ENCODE data around the gene SRGAP3.

The SRGAP3 gene

DNA sequence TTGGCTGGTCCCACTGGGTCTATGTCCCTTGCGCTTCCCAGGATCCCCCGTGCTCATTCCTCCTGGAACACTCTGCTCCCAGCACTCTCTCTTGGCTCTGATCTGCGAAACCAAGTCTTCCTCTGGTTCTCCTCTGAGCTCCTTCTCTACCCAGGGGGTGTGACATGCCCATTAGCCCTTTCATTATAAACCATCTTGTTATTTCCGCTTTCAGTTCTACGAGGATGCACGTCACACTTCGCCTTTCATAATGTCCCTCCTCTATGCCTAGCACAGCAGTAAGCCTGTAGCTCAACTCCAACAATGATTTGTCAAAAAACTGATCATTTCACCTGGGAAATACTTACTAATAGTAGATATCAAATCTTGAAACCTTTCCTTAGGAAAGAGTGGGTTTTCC lies 234.2 kb downstream of the SRGAP3 start:
- no peak for DNase-seq (ENCODE audit: low spot score)

DNA sequence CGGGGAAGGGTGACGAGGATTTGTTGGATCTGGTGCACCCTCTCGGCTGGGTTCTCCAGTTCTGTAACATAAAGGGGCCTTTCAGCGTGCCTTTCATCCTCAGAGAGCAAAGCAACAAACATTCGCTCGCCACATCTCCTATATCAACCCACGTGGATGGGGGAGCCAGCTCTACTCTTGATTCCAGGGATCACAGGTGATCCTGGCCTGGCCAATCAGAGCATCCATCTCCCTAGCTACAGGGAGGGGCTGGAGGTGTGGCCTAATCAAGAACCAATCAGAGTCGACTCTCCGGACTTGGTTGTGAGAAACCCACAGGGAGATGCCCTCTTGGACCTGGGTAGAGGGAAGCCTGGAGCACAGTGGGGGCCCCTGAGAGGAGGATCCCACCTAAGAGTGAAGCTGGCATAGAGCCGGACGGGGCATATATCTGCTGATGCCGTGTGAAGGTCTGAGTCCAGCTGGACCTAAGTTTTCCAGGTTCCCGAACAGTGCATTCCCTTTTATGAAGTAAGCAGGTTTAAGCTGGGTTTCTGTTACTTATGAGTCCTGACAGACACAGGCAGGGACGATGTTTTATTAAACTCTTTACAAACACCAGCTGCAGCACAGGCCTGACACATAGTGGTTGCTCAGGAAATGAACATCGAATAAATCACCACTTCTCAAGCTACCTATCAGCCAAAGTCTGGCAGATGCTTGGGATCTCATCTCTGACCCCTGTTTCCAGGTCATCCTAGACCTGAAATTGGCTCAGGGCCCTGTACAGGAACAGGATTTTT lies 235.5 kb downstream of the SRGAP3 start:
- no peak for DNase-seq (ENCODE audit: low spot score)

DNA sequence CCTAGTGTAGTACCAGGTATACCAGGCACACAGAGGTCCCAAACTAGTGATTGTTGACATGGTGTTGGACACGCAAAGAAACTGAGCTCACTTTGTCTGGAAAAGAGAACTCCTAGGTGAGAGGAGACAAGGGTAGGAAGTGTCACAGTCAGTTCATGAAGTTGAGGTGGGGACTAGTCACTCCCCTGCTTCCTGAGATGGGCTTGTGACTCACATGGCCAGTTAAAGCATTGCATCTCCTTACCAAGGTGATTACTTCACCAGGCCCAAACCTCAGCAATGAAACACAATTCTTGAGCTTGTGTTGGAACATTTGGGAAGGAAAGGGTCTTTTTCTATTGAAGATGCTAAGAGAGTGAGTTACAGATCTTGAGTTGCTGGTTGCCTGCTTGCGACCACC lies 236.9 kb downstream of the SRGAP3 start:
- DNase-seq (ENCODE audit: low spot score), result no peak

DNA sequence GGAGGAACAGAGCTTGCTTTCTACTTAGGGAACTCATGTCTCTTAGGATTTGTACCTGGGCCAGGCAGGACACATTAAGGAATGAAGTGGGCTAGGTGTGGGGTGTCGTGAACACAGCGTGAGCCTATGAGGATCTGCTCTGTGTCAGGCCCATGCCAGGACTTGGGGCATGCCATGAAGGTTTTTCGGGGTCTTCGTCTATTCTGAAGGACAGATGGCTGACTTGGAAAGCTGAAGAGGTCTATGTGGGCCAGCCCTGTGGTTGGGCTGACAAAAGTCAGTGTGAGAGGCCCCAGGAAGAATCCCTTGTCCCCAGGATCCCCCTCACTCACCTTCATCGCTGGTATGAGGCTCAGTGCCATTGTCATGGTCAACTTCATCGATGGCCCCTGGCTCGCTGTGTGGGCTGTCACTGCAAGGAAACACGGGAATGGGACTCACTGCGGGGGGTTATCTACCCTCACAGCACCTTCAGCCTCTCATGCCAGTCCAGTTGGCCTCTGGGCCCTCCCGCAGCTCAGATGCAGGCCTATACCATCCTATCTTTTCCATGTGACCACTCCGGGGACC lies 239.4 kb downstream of the SRGAP3 start:
- no peak for DNase-seq (ENCODE audit: low spot score)

DNA sequence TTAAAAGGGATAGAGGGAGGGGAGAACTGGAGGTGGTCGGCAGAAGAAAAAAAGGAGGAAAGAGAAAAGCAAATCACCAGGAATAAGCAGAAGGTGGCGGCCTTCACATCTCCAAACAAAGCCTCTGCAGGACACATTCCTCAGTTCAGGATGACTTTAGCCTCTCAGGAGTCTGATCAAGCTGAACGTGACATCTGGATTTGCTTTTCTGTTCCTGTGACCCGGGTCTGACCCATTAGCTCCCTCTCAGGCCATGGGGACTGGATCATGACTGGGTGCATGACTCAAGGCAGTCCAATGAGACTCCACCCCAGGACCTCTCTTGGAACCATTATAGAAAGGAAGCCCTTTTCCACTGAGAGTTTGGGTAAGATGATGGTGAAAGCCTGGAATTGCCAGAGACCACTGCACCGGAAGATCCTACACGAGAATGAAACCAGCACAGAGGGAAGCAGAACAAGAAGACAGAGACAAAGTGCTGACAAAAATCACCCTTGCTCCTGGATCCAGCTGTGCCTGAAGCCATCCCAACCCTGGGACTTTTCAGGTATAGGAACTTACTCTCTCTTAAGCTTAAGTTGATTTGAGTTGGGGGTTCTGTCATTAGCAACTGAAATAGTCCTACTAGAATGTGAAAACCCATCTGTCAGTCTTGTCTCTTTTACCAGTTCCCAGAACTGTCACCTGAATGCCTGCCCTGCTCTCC lies 240.7 kb downstream of the SRGAP3 start:
- no peak for DNase-seq (ENCODE audit: low spot score)

DNA sequence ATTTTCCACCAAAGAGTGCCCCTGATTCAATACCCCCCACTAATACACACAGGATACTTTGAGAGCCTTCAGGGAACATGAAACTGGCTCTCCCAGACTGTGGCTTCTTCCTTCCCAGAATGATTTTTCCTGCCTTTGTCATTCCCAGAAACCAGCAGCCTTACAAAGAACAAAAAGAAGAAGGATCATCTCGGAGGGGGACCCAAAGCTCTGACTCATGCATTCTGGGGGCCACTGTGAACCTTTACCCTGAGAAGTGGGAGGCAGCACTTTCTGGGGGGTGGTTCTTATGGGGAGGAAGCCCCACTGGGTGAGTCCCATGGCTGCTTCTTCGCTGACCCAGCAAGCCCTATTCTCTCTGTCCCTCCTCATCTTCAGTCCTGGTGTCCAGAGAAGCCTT lies 241.5 kb downstream of the SRGAP3 start:
- no peak for DNase-seq (ENCODE audit: low spot score)

DNA sequence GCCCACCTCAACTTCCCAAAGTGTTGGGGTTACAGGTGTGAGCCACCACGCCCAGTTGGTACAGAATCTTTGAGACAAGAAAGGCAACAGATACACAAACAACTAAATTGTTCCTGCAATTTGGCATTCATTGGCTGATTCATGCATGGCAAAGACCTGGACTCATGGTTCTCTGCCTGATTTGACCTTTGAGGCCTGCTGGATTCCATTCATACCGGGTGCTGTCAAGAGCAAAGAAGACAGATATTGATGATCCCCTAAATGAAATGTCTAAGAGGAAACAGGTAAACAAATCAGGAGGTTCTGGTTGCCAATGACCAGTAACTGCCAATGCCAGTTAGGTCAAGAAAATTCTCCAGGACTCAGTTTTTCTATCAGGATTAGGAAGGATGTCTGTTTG lies 242.2 kb downstream of the SRGAP3 start:
- DNase-seq (ENCODE audit: low spot score), result no peak

DNA sequence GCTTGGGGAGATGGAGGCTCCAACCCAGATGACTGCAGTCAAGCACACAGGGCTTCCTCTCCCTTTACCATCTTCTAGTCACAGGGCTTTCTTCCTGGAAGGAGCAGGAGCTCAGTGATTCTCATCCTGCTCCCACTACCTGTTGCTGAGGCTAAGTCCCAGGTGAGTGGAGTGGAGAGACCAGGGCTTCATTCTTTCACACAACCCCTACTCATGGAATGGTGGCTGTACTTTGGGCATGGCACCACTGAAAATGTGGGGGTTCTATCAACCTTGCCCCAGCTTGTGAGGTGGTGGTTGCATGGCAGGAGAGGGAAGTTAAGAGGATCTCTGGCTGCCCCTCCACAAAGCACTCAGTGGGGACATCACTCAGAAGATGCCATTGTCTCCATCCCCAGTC lies 249.4 kb downstream of the SRGAP3 start:
- no peak for DNase-seq (ENCODE audit: low spot score)

DNA sequence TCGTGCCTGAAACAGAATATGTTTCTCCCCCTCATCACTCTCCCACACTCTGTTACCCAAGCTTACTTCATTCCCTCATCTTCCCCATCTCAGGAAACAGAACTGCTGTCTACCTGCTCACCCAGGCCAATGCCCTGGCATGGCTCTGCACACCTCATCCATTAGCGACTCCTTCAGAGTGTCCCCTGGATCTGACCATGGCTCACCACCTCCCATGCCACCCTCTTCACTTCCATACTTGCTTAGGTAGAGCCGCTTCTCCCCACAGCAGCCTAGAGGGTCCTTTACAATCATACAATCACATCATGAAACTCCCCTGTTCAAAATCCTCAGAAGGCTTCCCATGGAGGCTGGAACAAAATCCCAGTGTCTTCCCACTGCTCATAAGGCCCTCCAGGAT lies 252.3 kb downstream of the SRGAP3 start:
- no peak for DNase-seq (ENCODE audit: low spot score)

DNA sequence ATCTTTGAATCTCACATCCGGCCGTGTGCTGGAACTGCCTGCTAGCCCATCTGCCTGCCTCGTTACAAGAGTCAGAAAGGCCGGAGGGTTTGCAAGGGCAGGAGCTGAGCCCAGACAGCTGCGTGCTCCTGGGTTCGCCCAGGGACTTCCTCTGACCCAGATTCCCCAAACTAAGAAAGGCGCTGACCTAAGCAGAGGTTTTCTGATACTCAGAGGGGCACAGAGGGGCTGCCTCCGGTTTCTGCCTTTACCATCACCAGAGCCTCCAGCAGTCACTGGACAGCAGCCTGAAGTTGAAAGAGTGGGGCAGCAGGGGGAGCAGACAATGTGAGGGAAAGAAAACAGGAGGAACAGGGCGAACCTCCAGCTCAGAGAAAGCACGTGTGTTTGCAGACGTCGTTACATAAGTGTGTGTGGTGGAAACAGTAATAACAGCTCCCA lies 252.7 kb downstream of the SRGAP3 start:
- DNase-seq (ENCODE audit: low spot score), result no peak

DNA sequence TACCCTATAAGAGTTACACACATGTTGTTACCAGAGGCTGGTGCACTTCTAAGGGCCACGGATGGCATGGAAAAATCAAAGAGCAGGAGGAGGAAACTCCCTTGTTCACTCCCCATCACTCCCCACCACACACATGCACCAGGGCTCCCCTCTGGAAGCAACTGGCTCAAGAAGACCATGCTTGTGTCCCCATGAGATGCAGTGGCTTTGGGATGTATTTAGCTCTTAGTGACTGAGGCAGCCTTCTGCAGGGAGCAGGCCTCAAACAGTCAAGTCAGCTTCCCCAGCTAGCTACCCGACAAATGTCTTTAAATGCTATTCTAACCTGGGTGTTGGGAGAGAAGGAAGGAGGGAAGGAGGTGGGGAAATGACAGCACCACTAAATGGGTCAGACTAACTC lies 253.2 kb downstream of the SRGAP3 start:
- no peak for DNase-seq (ENCODE audit: low spot score)

DNA sequence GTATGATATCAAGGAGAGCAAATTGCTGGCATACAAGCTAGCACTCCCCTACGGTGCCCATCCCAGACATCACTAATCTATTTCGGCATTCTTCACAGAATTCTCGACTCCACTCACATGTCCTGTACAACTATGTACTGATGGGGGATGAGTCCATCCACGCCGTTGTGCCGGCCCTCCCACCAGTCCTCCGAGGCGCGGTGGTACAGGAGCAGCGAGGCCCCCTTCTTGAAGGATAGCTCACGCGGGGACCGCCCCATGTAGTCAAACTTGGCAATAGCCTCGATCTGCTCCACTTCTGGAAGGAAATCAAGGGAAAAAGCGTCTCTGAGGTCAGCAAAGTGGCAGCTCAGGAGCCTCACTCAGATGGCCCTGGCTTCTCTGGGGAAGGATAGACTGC lies 255.2 kb downstream of the SRGAP3 start:
- no peak for DNase-seq (ENCODE audit: low spot score)

DNA sequence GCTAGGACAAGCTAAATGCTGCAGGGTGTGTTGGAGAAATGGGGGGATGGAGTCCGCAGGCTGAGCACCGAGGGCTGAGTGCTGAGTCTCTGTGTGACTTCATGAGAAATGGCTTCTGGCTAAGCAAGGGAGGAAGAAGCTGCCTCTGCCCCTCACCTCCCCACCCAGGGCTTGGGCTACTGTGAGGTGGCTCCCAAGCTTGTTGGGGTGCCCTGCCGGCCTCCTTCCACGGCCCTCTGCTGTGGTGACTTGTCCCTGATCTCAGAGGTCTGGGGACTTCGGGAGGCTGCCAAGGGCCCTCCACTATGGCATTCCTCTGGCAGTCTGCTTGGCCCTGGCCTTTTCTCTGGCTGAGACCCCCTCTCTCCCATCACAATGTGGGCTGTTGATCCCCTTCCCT lies 256.1 kb downstream of the SRGAP3 start:
- no peak for DNase-seq (ENCODE audit: low spot score)

DNA sequence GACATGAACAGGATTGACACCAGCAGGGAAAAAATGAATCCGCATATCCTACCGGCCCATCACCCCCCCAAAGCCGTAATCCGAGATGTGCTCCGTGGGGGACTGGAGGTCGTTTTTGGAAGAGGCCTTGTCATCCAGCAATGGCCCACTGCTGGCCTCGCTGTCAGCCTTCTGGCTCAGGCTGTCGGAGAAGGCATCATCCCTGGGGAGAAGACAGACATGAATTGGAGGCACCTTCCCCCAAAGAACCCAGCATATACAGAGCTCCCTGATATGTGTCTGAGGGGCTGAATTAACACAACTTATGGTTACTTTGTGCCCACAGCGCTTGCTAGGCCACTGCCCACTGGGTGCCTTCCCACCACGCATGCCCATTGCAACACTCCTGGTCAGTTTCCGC lies 256.6 kb downstream of the SRGAP3 start:
- DNase-seq (ENCODE audit: low spot score), result no peak

DNA sequence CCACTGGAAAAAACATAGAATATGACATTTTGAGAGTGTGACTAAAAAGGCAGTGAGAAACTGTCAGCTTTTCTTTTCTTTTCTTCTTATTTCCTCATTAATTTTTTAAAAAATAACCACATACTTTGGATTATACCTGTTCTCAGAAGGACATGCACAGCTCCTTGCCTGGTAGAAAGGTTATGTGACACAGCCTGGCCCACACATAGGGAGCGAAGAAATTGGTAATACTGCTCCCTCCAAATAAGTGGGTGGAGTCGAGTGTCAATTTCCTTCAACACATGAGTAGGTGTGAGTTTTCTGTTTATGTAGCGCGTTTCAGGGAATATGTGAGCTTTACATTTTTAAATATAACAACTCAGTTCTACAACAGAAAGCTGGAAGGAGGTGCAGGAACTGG lies 257.2 kb downstream of the SRGAP3 start:
- DNase-seq (ENCODE audit: low spot score), result no peak

DNA sequence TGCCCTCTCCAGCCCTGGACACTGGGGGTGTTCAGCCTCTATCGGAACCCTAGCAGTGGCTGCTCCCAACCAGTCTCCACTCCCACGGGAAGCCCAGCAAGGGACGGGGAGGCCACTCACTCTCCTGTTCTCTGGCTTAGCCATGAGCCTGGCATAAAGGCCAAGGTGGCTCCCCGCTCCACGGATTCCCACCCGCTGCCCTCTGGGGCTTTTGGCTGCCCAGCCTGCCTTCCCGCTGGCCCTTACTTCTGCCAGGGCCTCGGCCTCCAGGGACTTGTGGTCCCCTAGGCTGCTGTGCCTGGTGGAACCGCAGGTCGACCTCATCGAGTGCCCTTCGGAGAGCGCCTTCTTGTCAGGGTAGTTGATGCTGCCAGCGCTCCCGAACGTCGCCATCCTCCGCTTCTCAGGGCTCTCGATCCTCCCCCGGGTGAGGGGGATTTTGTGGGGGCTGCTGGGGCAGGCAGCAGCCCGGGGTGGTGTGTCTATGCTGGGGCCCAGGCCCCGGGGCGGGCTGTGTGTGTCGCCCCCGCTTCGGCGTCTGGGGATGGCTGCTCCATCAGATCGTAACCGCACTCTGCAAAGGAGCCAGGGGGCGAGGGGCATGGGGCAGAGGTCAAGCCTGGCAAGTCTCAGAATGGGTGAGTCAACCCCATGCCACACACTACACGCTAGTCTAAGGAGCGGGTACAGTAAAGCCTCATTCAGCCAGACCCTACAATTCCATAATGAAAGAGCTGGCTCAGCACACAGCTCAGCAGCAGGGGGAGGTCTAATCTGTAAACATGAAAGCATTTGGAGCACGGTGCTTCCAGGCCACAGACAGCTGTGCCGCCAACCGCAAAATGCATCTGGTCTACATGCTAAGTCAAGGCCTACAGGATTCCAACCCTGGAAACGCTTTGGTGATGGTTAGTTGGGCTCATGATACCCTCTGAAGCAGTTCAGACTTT lies 258.9 kb downstream of the SRGAP3 start:
- no peak for DNase-seq (ENCODE audit: low spot score)

DNA sequence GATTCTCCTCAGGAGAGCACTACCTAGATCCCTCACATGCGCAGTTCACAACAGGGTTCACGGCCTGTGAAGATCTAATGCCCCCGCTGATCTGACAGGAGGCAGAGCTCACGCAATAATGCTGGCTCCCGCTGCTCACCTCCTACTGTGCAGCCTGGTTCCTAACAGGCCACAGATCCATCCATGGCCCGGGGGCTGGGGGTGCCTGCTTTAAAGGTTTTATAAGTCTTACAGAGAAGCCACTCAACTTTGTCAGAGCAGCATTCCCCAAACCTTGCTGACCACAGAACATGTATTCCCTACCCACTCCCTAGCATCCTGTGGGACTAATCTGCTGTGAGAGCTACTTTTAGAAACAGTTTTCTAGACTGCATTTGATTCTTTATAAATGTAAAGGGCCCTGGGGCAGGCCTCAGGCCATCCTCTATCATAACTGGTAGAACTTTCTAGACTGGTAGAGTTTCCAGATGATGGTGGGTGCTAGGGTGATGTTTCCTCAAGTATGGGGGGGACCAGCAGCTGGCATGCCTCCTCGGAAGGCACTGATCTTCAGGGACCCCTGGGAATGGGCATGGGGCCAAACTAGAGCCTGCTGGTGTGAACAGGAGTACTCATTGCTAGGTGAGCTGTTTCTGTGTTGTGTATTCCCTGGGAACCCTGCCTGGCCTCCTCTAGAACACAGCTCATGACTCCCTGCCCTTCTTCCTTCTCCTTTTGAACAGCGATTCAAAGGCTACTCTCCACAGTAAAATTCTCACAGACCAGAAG lies 260.5 kb downstream of the SRGAP3 start:
- DNase-seq (ENCODE audit: low spot score), result no peak

DNA sequence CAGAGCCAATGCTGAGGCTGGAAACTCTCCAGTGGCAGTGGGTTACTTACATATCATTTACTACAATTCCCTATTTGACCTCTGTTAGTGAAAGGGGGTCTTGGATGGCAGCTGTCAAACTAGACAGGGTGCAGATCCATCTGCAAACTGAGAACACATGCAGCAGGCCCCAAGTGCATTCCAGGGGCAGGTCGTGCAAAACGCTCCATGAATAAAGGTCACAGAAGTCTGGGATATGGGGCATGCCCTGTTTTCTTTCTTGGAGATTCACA lies 261.1 kb downstream of the SRGAP3 start:
- DNase-seq (ENCODE audit: low spot score), result no peak

DNA sequence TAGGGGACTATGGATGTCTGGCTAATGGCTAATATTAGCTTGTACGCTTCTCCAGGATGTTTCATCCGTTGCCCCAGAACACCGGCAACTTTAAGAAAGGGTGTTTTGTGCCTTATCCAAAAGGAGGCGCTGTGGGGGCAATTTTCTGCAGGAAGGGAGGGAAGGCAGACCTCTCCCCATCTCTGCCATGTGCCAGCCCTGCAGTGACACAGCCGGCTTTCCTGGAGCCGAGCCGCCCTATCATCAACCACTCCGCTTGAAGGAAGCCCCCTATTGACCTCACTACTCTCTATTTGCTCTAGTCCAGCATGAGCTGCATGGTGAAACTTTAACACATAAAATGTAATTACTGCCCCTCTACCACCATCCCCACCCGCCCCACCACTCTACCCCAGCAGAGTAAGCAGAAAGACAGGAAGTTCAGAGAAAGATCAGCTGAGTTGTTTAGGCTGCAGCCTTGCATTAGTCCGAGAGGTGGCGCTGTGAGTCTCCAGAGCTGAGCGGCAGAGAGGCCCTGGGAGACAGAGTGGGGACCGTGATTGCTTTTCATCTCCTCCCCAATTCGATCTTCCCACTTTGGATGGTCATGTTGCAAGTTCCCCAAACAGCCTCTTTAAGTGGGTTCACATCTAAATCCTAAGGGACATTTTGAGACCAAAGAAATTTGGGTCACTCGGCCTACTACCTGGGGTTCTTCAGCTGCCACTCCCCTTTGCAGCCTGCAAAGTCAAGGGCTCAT lies 261.6 kb downstream of the SRGAP3 start:
- DNase-seq (ENCODE audit: low spot score), result peak; percentile 87

DNA sequence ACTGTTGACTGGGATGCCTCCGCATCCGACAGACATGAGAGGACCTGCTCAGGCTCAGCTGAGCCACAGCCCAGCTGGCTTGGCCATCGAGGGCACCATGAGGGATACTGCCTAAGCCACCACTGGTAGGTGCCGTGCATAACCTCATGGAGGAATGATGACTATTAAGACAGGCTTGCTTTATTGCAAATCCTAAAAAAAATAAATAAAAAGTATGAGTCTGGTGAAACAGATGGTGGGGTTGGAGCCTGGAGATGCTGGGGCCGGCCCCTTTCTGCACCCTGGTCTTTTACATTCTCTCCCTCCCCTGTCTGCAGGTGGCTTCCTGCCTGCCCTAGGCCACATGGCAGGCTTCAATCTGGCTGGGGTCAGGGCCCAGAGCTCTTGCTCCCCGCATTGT lies 262.2 kb downstream of the SRGAP3 start:
- no peak for DNase-seq (ENCODE audit: low spot score)

DNA sequence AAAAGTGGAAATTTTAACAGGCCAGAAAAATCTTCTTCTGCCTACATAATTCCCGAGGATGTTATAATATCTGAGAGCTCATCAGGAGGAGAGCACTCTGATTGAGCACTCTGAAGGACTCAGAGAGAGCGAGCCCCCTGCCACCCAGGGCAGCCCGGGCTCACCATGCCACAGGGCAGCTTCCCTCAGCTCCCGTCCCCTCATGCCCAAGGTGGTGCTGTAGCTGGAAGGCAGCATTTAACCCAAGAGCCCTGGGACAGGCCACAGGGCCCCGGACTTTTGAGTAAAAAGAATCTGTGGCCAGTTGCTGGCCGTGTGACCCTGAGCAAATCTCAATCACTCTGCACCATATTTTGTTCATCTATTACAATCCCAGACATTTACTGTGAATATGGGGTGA lies 262.7 kb downstream of the SRGAP3 start:
- DNase-seq (ENCODE audit: low spot score), result no peak

Data from D341Med (cell line).